HPDE6-E6E7 (cell line): Measurements from ENCODE around the gene RBFOX1.
"Not testable (repeated sequence)": the region's sequence is repeated elsewhere in the genome, so short reads cannot be mapped to it uniquely, and the experiment has no call there.

Experiments used
- DNase-seq: peaks from one replicate; pipeline ENCODE4 v3.0.0; 2011; ENCODE audit warnings: missing footprints; ENCODE audit errors: extremely low spot score

RBFOX1 gene

DNA sequence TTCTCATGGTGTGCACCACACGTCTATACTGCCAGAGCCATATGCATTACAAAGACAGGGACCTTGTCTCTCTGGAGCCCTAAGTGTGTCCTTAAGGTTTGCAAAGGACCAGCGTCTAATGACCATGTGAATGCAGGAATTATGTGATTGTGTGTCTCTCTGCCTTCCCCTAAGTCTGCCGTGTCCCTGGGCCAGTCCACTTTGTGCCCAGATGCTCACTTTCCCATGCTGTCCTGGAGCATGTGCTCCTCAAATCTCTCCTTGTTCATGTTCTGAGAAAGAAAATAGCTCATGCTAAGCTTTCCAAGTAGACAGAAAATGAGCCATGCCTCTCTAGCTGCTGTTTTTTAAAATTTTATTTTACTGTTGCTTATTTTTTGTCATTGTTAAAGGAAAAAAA, 125.5 kb downstream of the RBFOX1 start:
- DNase-seq: no peak

DNA sequence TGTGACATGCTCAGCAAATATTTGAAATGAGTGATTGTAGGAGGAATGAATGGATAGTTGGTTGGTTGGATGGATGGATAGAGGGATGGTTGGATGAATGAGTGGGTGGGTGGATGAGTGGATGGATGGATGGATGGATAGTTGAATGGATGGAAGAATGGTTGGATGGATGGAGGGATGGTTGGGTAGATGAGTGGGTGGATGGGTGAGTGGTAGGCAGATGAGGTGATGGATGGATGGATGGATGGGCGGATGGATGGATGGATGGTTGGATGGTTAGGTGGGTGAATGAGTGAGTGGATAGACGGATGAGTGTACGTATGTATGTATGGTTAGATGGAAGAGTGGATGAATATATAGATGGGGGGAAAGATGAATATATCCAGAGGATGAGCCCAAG, 137.7 kb downstream of the RBFOX1 start:
- DNase-seq: no peak

DNA sequence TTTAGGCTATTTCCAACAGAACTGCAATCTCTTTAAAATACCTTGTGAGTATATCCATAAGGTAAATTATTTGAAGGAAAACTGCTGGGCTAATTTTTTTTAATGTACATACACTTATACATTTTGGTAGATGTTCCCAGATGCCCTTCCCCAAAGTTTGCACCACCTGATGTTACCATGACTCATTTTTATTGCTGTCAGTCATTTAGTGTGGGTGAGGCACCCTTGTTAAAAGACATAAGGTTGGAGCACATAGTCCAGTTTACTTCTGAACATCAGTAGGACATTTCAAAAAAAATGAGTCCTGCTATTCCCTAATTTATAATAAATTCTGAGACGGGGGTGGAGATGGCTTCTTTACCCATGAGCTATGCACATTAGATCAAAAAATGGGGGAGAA, 138.6 kb downstream of the RBFOX1 start:
- DNase-seq: no peak

DNA sequence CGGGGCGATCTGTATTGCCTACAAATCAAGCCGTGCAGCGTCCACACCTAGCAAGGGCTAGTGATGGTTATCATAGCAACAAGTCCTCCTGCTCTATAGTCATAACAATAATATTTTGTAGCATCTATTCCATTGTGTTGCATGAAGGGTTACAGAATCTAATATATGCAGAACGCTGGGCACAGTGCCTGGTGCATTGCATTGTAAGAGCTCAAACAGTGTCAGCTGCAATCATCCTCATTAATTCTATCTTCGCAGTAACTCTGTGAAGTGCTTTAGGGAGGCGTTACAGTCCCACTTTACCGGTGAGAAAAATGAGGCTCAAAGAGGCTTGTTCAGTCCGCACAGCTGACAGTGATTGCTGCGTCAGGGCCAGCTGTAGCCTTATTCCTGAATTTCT, 149.4 kb downstream of the RBFOX1 start:
- DNase-seq: no peak

DNA sequence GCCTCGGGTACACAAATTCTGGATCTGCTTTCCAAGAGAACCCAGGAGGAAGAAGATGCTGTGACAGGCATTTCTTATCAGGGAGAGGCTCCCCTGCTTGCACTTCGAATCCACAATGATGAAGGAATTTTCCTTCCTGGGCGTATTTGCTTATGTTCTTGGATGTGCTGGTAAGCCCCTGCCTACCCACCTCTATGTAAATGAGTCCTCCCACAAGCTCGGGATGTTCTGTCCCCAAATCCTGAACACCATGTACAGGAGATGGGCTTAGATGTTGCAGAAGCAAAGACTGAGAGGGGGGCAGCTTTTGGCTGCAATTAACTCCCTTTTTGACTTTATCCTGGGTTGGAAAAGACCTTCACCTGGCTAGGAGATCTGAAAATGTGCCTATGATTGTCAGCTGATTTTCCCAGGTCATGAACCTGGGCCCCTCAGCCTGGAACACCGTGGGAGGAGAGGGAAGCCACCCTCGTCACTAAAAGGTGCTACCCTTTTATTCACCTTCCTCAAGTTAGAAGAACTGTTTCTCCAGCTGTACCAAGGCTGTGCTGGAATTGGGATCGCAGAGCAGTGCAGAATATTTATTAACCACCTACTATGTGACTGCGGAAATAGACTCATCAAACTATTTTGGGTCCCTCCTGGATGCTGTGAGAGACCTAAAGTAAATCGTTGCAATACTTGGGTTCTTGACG, 150.1 kb downstream of the RBFOX1 start:
- no peak for DNase-seq

DNA sequence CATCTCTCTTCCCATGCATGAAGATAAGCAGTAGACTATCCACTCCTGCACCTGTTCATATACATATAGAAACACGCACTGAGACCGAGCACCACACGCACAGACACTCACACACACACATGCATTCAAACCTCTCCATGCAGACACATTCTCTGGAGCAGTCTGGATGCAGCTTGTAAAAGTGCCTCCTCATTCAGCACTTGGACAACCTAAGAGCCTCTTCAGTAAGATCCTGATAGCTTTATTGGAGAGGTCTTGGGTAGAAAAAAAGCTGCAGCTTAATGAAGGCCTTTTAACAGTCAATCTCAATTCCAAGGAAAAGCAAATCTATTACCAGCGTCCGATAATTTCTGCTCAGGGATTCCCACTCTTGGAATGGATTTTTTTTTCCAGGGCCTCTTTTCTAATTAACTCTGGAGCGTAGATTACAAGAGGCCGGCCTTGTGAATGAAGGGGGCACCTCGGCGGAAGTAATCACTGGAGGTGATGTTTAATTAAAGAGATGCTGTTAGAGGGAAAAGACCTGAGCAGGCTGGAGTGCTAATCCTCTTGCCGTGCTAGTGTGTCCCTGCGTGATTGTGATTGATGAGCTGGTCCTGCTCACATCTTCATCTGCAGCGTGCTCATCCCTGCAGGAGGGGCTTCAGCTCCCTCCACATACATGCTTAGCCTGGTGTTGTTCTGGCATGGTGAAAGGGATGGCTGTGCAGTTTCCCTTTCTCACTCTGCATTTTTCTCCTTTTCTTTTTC, 155.1 kb downstream of the RBFOX1 start:
- no peak for DNase-seq

DNA sequence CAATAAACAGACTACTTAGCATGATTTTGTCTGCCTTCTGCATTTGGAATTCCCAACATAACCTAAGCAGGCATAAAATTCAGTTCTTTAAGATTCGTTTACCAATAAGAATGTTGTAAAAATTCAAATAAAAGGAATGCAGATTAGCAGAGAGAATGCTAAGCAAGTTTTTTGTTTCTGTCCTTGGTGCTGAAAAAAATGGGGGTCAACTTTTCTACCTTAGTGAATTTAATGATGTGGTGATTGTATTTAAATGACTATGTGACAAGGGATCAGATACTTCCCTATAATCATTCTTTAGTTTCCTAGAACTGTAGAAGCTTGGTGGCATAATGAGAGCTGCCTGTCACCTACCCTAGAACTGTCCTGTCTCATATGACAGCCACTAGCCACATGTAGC, 159.5 kb downstream of the RBFOX1 start:
- DNase-seq: no peak

DNA sequence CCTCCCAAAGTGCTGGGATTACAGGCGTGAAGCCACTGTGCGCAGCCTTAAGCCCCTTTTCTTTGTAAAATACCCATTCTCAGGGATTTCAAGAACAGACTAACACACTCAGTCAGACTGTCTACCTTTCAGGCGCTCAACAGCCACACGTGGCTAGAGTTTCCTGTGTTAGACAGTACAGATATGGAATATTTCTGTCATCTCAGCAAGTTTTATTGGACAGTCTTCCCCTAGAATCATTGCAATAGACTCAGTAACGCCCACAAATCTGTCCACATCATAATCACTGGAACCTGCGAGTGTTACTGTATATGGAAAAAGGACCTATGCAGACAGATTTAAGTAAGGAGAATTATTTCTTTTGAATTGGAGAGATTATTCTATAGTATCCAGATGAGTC, 160.5 kb downstream of the RBFOX1 start:
- DNase-seq: no peak

DNA sequence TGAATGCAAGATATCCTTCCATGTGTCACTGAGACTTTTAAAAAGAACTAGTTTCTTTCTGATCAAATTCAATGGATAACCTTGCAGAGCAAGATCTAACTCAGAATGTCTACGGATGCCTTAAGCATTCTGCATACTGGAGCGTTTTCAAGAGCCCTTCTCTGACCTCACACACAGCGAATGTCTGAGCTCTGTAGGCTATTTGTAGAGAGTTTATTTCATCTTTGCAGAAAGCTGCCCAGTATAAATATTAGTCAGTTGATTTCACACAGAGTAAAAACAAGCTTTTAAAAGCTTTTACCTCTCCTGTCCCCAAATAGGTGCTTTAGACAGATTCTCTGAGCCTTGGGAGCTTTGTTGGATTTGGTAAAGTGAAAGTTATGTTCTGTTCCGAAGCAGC, 165.0 kb downstream of the RBFOX1 start:
- no peak for DNase-seq

DNA sequence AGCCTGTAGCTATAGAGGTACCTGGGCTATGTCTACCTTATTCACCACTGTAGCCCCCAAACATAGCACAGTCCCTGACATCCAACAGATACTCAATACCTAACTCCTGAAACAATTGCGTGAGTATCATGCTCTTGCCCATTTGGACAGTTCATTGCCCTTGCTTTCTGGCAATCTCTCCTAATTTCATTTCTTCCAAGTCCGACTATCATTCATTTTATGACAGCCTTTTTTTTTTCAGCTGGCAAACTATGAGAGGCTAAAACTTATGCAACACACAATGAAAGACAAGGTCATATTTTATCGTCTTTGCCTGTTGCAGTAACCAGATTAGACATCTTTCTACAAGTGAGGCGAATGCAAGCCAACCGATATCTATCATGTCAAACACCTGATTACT, 169.2 kb downstream of the RBFOX1 start:
- no peak for DNase-seq

DNA sequence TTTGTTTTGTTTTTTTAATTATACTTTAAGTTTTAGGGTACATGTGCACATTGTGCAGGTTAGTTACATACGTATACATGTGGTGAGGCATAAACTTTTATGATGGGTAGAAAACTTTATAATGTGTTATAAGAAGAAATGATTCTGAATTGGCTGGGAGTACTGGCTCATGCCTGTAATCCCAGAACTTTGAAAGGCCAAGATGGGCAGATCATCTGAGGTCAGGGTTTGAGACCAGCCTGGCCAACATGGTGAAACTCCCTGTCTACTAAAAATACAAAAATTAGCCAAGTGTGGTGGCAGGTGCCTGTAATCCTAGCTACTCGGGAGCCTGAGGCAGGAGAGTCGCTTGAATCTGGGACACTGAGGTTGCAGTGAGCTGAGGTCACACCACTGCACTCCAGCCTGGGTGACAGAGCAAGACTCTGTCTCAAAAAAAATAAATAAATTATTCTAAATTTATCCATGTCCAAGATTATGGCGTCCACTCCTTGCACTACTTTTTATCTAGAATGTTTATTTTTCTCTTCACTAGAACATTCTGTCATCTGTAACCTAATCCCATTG, 170.0 kb downstream of the RBFOX1 start:
- DNase-seq: not testable (repeated sequence)

DNA sequence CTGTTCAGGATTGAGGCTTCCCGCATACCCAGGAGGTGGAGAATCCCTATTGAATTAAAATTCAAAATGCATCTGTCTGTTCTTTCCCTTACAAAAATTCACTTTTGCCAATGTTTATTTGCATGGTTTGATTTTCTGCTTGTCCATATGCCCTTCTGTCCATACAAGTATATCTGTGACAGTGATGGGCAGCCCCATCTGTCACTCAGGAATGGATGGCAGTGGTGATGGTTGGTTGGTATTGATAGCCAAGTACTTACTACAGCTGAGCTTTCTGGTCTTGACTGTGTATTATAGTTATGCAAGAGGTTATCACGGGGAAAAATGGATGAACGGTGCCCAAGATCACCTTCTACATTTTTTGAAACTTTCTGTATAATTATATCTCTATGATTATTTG, 171.0 kb downstream of the RBFOX1 start:
- DNase-seq: no peak

DNA sequence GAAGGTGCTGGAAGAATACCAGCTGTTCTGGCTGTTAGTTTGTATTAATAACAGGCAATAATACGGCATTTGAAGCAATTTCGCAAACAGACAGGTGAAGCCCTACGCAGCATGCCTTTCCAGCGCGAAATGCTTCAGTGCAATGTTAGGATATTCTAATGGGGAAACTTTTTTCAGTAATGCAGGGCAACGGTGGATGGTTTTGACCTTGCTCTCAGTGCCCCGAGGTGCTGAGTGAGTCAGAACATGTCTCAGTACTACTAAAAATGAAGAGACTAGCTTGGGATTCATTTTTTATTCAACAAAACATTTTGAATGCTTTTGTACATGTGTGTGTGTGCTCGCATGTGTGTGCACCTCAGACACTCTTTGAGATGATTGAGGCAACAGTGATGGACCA, 172.2 kb downstream of the RBFOX1 start:
- DNase-seq: no peak

DNA sequence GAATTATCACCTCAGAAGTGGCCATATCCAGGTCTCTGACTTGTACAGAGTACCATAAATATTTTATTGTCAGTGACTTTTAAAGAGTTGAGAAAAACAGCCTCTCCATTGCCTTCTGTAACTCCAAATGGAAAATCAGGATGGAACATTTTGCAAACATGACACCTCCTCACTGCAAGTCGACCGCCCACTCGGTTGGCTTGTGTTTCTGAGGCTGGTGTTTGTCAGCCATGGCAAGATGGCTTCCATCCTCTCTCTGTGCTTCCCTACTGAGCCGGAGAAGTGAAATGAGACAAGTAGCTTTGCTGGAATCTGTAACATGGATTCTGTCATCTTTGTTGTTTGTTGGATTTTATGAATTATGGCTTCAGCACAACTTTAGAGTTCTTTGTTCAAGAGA, 172.8 kb downstream of the RBFOX1 start:
- no peak for DNase-seq

DNA sequence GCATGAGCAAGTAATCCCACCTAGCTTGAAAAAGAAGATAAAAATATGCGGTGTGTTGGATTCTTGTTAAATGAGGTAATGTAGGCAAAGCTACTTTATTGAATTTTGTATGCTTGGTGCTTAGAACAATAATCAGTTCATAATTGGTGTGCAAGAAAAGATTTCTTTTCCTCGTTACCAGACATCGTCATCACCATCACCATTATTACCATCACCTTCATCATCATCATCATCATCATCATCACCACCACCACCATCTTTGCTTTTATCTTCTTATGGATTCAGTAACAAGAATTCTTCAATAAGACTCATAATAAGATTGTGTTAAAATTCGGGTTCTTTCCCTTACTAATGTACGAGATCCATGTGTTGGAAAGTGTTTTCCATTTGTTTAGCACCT, 173.7 kb downstream of the RBFOX1 start:
- no peak for DNase-seq

DNA sequence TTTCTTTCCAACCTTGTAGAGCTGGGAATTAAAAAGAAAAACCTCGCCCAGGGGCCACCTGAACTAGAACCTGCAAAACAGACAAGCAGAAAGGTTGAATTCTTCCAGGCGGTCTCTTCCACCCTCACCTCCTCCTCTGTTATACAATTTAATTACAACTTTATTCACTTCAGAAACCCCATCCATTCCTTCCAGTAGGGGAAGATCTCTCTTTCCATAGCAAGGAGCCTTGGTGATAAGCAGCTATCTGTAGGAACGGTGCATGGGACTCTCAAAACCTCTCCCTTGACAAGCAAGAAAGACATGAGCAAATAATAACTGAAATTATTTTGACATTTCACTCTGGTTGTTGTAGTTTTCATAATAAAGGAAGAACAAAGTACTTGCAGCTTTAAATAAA, 176.0 kb downstream of the RBFOX1 start:
- DNase-seq: no peak

DNA sequence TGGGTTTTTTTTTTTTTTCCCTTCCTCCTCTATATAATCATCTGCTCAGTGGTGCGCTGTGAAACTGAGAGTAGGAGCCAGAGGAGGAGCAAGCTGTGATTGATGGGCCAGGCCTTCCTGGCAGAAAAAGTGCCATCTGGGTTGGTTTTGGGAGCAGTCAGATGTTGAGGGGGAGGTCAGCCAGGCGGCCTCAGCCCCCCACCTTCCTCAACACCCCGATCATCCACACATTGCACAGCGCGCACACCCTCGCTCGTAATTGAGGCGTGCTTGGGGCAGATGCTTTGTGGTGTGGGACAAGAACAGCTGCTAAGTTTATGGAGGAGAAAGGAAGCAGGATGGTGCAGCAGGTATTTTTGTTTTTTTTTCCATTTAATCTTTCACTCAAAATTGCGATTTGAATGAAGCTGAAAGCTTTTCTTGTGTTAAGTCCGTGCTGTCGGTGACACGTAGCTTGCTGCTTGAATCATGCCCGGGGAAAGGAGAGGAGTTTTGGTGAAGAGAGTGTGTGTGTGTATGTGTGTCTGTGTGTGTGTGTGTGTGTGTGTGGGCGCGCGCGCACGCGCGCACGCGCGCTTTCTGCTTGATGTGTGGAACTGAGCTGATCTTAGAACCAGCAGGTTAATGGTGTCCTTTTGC, 177.4 kb downstream of the RBFOX1 start:
- no peak for DNase-seq

DNA sequence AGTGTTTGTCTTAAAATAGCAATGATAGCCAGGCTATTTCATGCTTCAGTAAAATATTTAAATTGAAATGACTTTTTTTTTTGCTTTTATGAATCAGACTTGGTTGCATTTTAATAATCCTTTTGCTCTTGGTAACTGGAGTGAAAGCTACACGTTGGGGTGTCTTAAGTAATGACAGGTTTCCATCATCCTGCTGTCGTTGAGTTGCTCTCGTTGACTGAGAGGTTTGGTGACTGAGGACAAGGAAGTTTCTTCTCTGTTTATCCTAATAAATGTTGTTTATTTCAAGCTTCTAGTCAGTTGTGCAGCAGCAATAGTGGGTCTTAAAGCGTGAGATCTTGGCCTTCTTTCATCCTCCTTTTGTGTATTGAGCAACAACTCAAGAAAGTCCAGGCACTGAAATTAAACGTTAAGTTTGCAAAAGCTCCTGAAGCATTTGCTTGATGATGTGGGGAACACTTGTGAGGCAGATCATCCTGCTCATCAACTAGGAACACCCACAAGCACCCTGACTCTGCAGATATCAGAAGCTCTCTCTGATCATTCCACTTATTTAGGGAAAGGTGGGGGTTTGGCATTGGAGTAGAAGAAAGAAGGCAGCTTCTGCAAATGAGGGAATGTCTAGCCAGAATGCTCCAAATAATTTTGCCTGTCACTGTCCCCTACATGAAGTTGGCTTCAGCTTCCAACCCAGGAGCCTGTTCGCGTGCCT, 179.1 kb downstream of the RBFOX1 start:
- DNase-seq: no peak

DNA sequence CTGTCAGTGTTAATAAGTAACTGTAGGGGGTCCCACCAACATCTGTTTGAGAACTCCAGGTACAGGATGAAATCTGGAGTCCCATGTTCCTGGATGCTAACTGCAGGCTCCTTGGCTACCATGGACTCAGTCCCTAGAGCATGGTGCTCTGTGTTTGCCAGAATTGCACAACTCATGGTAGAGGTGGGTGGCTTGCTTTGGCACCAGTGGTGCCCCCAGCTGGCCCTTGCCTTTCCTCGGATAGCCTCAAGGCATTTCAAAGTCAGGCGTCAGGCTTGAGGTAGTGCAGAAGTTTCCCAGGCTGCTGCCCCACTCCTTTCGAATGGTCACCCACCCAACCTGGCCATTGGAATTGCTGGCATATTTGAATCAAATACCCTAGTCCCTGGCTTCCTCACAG, 179.9 kb downstream of the RBFOX1 start:
- DNase-seq: no peak

DNA sequence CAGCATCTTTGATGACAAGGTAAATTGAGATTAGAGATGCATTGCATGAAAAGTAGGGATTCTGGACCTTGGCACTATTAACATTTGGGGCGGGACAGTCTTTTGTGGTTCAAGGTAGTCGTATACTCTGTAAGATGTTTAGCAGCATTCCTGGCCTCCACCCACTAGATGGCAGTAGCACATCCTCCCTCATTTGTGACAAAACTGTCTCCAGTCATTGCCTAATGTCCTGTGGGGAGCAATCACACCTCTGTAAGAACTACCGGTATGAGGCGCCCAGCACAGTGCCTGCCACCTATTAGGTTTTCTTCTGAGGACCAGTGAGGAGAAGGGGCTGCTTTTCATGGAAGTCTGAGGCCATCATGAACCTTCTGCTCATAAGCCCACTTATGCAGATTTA, 180.8 kb downstream of the RBFOX1 start:
- DNase-seq: no peak

DNA sequence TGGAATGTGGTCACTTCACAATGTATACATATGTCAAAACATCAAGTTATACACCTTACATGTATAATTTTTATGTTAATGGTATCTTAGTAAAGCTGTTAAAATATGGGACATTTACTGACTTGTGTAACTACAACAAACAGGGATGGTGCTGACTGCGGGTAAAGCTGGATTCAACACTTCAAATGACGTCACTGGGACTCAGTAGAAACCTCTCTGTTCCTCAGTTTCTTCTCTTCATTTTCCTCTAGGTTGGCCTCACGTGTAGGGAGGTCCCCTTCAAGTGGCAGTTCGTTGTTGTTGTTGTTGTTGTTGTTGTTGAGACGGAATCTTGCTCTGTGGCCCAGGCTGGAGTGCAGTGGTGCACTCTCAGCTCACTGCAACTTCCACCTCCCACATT, 182.9 kb downstream of the RBFOX1 start:
- DNase-seq: no peak

DNA sequence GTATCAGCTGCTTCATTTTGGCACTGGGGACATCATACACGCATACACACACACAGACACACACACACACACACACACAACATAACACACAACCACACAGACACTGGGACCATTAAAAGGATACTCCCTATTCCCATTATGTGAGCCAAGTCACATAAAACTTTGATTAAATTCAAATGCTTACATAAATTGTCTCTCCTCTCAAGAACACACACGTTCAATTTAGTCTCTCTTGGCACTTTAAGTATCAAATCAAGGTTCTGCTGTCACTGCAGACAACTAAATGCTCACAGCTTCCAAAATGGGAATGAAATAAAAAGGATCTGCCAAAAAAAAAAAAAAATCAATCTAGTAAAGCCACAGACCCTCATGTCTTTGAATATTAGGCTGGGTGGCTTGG, 184.9 kb downstream of the RBFOX1 start:
- no peak for DNase-seq
